ENCODE measurements around the gene TREML4.
"Not testable (repeated sequence)": the region's sequence is repeated elsewhere in the genome, so short reads cannot be mapped to it uniquely, and the experiment has no call there.

Gene TREML4

GRCh38 chr6:41228096-41228495 lies at the start of gene TREML4:
Gene TREML4, plus strand, starts transcription at chr6:41228349. Its CDS starts 79 bp downstream, at chr6:41228428.
- no peak for DNase-seq (ENCODE audit: low read depth in 2 of 2)

GRCh38 chr6:41179163-41179562 lies 49.0 kb upstream of the TREML4 start:
- DNase-seq (ENCODE audit: low read depth in 2 of 2), result no peak

DNA sequence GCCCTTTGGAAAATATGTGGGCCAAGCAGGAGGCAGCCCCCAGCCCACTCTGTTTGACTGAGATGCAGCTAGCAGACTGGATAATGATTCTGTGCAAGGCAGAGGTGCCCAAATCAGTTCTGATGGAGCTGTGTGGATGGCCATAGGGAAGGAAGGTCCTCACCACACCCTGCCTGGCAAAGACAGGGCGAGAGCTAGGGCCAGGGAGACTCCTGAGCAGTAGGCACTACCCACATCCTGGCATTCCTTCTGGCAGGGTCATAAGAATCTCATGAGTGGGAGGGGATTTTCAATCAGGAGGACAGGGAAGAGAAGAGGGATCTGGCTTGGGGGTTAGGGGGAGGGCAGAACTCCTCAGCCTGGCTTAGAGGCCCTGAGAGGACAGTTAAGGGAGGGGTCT lies 46.6 kb upstream of the TREML4 start:
- no peak for DNase-seq (ENCODE audit: low read depth in 2 of 2)

DNA sequence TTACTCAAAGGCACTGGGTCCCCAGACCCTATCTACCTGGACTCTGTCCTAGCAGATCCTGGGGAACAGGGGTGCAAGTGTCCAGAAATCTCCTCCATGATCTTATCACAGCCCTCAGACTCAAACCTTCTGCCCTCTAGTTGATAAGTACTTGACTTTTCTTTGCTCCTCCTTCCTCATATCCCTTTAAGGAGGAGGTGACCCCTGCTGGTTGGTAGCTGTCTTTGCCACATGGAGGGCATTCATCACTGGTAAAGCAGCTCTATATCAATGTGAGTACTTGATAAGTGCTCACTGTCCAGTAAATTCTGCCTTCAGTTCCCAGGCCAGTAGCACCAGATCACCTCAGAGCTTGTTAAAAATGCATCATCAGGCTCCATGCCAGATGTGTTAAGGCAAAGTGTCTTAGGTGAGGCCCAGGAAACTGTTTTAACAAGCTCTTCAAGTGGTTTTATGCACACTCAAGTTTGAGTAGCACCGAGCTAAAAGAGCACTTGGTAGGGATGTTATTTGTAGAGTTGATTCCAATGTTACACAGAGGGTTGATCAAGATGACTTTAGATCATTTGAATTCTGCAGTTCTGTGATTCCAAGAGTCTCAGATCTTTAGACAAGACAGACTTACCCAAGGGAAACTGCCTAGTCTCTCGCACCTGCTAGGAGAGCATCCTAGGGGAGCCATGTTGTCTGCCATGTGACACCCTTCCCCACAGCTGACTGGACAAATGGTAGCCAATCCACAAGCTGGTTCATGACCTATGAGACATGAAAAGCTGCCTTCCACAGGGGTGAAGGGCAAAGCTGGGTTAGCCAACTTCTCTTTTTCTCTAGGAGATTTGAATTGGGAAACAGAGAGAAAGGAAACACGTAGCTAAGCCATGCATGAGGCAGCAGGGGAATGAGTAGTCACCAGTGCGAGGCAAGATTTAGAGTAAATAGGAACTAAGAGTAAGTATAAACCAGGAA lies 45.8 kb upstream of the TREML4 start:
- no peak for DNase-seq (ENCODE audit: low read depth in 2 of 2)

- DNase-seq (ENCODE audit: low read depth in 2 of 2), result no peak
These were observed 43.4 kb upstream of the TREML4 start for GRCh38 chr6:41184761-41185160.

- DNase-seq (ENCODE audit: low read depth in 2 of 2), result no peak
These were observed 42.1 kb upstream of the TREML4 start for GRCh38 chr6:41186031-41186562.

DNA sequence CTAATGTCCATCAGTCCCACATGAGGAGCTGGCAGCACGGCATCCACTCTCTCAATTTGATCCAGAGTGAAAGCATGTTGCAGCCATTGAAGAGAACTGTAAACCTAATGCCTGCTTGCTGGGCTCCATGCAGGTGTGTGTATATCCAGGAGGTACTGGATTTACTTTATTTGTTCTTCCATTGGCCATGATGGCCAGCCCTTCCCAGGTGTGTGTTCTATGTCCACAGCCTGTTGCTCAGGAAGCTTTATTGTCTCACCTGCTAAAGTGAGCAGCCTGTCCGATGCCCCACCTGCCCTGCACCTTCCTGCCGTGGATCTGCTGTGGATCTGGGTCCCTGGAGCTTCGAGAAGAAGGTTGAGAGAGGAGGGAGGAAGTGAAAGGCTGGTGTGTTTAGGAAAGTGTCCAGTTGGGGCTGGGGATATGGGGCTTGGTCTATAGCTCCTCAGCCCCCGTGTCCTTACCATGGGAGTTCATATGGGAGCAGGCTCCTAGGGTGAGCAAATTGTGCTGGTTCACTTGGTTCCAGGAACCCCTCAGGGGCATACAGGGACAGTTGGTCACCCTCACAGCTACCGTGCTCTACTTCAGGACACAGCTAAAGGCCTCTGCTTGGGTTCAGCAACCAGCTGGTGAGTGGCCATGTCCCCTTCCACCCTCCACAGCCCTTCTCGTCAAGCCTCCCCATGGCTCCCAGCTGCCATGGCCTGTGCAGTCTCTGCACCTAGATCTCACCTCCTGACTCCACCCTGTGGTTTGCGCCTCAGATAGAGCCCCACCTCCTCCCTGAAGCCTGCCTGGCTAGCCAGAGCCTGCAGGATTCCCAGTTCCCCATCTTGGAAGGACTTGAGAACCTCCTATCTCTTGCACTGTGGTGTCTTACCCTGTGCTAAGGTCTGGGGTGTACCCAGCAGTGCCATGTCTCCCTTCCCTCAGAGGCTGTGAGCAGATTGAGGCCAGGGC lies 39.9 kb upstream of the TREML4 start:
- DNase-seq (ENCODE audit: low read depth in 2 of 2), result no peak

- DNase-seq (ENCODE audit: low read depth in 2 of 2), result not testable (repeated sequence)
These were observed 39.1 kb upstream of the TREML4 start for GRCh38 chr6:41189046-41189445.

- no peak for DNase-seq (ENCODE audit: low read depth in 2 of 2)
These were observed 38.2 kb upstream of the TREML4 start for GRCh38 chr6:41189967-41190366.

- no peak for DNase-seq (ENCODE audit: low read depth in 2 of 2)
These were observed 37.4 kb upstream of the TREML4 start for GRCh38 chr6:41190791-41191190.

GRCh38 chr6:41191569-41191968 lies 36.6 kb upstream of the TREML4 start:
- peak; percentile 27 to 28 for DNase-seq (ENCODE audit: low read depth in 2 of 2)

GRCh38 chr6:41193171-41193734 lies 34.9 kb upstream of the TREML4 start:
- DNase-seq (ENCODE audit: low read depth in 2 of 2), result no peak

DNA sequence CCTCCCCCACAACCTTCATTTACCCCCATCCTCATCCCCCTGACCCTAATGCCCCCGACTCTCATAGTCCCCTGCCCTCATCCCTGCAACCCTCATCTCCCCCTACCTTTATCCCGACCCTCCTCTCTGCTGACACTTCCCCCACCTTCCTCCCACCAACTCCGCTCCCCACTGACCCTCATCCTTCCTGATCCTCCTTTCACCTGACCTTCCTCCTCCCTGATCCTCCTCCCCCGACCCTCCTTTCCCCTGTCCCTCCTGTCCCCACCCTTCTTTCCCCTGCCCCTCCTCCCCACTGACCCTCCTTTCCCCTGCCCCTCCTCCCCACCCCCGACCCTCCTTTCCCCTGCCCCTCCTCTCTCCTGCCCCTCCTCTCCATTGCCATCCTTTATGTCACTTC lies 34.3 kb upstream of the TREML4 start:
- no peak for DNase-seq (ENCODE audit: low read depth in 2 of 2)

DNA sequence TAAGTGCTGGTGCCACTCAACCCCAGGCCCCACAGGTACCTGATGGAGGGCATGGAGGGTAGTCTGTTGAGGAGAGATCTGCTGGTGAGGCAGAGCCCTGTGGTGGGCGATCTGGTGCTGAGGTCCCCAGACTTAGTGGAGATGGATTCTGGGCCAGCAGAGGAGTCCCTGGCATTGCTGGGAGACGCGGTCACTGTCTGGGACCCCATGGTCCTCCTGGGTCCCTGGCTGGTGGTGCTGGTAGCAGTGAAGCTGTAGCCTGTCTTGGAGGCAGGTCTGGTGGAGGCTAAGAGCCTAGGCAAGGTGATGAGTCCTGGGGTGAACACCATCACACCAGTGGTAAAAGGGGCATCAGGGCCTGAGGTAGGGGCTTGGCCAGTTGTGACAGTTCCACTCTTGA lies 33.8 kb upstream of the TREML4 start:
- DNase-seq (ENCODE audit: low read depth in 2 of 2), result no peak

- no peak for DNase-seq (ENCODE audit: low read depth in 2 of 2)
These were observed 30.9 kb upstream of the TREML4 start for GRCh38 chr6:41197234-41197633.

GRCh38 chr6:41199552-41200246 lies 28.4 kb upstream of the TREML4 start:
- no peak for DNase-seq (ENCODE audit: low read depth in 2 of 2)

GRCh38 chr6:41200296-41200900 lies 27.8 kb upstream of the TREML4 start:
- peak; percentile 19 to 23 for DNase-seq (ENCODE audit: low read depth in 2 of 2)

- DNase-seq (ENCODE audit: low read depth in 2 of 2), result peak in 1 of 2 donors; percentile 15
These were observed 27.0 kb upstream of the TREML4 start, which contains the start of gene TREML2 for GRCh38 chr6:41200901-41201763. Gene TREML2, minus strand, starts transcription at chr6:41201149. Its CDS starts 141 bp downstream, at chr6:41201008.

DNA sequence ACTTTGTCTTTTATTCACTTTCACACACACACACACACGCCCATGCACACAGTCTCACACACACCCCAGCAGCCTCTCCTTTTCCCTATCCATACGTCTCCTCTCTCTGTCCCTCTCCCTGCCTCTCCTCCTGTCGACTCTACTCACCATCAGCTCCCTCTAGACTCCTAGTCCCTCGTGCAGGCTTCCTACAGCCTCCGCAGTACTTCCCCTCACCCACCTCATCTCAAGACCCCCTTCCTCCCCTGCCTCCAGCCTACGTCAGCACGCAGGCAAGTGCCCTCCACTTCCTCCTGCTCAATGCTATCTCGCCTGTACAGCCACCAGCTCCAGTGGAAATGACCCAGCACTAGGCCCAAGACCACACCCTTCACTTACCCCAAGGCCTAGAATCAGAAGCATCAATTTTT lies 26.4 kb upstream of the TREML4 start:
- no peak for DNase-seq (ENCODE audit: low read depth in 2 of 2)

DNA sequence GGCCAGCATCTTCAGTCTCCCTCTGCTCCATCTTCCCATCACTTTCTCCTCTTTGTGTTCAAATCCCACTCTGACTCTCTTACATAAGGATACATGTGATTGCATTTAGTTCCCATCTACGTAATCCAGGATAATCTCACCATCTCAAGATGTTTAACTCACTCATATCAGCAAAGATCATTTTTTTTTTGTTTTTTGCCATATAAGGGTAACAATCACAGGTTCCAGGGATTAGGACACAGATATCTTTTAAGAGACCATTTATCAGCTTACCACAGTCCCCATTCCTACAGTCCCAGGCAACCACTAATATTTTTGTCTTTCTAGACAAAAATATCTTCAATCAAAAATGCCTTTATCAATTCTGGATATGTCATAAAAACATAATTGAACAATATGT lies 24.0 kb upstream of the TREML4 start:
- DNase-seq (ENCODE audit: low read depth in 2 of 2), result no peak

Measured in activated CD4-positive, alpha-beta T cell treated with anti-CD3 and anti-CD28 coated beads for 24 hours (primary cell).